Tibial nerve (tissue), 4 donors: Measurements from ENCODE around the gene CIZ1. TPM values are rescaled to one million over a fixed set of nuclear protein-coding genes. Genes with fewer than 3 reads are reported as not detected.
"Not testable (repeated sequence)": the region's sequence is repeated elsewhere in the genome, so short reads cannot be mapped to it uniquely, and the experiment has no call there.

Source experiments
- DNase-seq, 2 donors: peaks; one replicate each; pipeline ENCODE4 v3.0.0-alpha.2; 2019; ENCODE audit warnings: low spot score in 2 of 2
- H3K27ac ChIP-seq, 4 donors: fragments of 200-600 bp; sonication (generic) in 3 of 4; one replicate each; pipeline ENCODE4 v1.5.1; 2017 to 2019; ENCODE audit warnings: mild to moderate bottlenecking in 1 of 4
- H3K27me3 ChIP-seq, 2 donors: fragments of 200-600 bp; sonication (generic) in 1 of 2; one replicate each; pipeline versions ENCODE4 v1.5.1 to v1.6.0; 2017 to 2019
- H3K36me3 ChIP-seq, 3 donors: fragments of 200-600 bp; sonication (generic); one replicate each; pipeline ENCODE4 v1.5.1; 2018 to 2019
- H3K4me1 ChIP-seq, 4 donors: fragments of 200-600 bp; sonication (generic) in 3 of 4; one replicate each; pipeline ENCODE4 v1.5.1; 2017 to 2019
- H3K4me3 ChIP-seq, 4 donors: fragments of 200-600 bp; sonication (generic) in 3 of 4; one replicate each; pipeline ENCODE4 v1.5.1; 2017 to 2019; ENCODE audit warnings: mild to moderate bottlenecking in 1 of 4, moderate library complexity in 1 of 4
- H3K9me3 ChIP-seq, 4 donors: fragments of 200-600 bp; sonication (generic) in 3 of 4; one replicate each; pipeline ENCODE4 v1.5.1; 2017 to 2019
- CTCF ChIP-seq, 5 experiments: fragments of 200-600 bp in 3 of 5; fragments of 450-650 bp in 2 of 5; sonication (generic) in 3 of 5; IDR thresholded peaks; one replicate each; pipeline ENCODE4 v1.5.1; 2016 to 2019; ENCODE audit warnings: antibody characterized with exemption in 5 of 5, mild to moderate bottlenecking in 3 of 5, moderate library complexity in 2 of 5
- EP300 ChIP-seq, 2 donors: sonication (generic); formaldehyde crosslinking; IDR thresholded peaks; one replicate each; pipeline ENCODE4 v1.6.1; 2017; ENCODE audit warnings: antibody characterized with exemption in 2 of 2, mild to moderate bottlenecking in 1 of 2
- POLR2A ChIP-seq, 2 donors: fragments of 450-650 bp; IDR thresholded peaks; one replicate each; pipeline ENCODE4 v1.6.1; 2017; ENCODE audit warnings: antibody characterized with exemption in 2 of 2, mild to moderate bottlenecking in 2 of 2, moderate library complexity in 2 of 2
- WGBS, 2 donors: methylation state at CpG; one replicate each; pipeline ENCODE4 v1.1.5; 2018; 5-methylcytosine and 5-hydroxymethylcytosine counted together
- total RNA-seq, 4 donors: library from RNA; depleted of rRNA; stranded (reverse); fragments of >200 nt; gene quantifications; one replicate each; pipeline ENCODE4 v1.1.0, GENCODE V29; 2016

The CIZ1 gene
- total RNA-seq, 4 donors from 2014 or later: 59.4 to 99.3 (median 71.4) TPM

- Histone ChIP-seq H3K27me3 (no peaks in the 10 kb centered on the region), H3K4me1 (no peaks in the 10 kb centered on the region), H3K9me3 (no peaks in the 10 kb centered on the region), H3K36me3 (no peaks in the 10 kb centered on the region), H3K27ac (no peak overlapping the region), H3K4me3 (no peak overlapping the region)
- DNase-seq: no peak
- WGBS, 2 donors: 76 to 94% methylated on average over 2 to 3 of the region's 16 CpGs
- TF ChIP-seq CTCF (IDR thresholded peaks at IDR 0.05) (no peak), POLR2A (IDR thresholded peaks at IDR 0.05) (no peak), EP300 (IDR thresholded peaks at IDR 0.05) (no peak)
These were observed 51.8 kb downstream of the CIZ1 start for GRCh38 chr9:128139621-128140020.

GRCh38 chr9:128138001-128138400, 53.4 kb downstream of the CIZ1 start:
- H3K9me3 ChIP-seq: peaks cover 0 to 7% (median 0%) of the 10 kb centered on the region in 4 donors
- no peak for DNase-seq
- H3K27me3 ChIP-seq: no peaks in the 10 kb centered on the region
- no peaks in the 10 kb centered on the region for H3K4me1 ChIP-seq
- no peak overlapping the region for H3K4me3 ChIP-seq
- TF ChIP-seq CTCF (IDR thresholded peaks at IDR 0.05): no peak
- TF ChIP-seq POLR2A (IDR thresholded peaks at IDR 0.05): no peak
- no peak for TF ChIP-seq EP300 (IDR thresholded peaks at IDR 0.05)
- no peak overlapping the region for H3K27ac ChIP-seq
- H3K36me3 ChIP-seq: no peaks in the 10 kb centered on the region
- WGBS, 2 donors: 74 to 78% methylated on average over 3 of the region's 3 CpGs

- Histone ChIP-seq H3K4me3 (no peak overlapping the region), H3K27me3 (no peaks in the 10 kb centered on the region), H3K9me3 (peaks cover 0 to 7% (median 0%) of the 10 kb centered on the region in 4 donors), H3K4me1 (no peaks in the 10 kb centered on the region), H3K36me3 (no peaks in the 10 kb centered on the region), H3K27ac (no peak overlapping the region)
- no peak for DNase-seq
- 87 to 88% methylated on average over 17 to 18 of the region's 18 CpGs for WGBS, 2 donors
- no peak for TF ChIP-seq CTCF (IDR thresholded peaks at IDR 0.05)
These were observed 54.3 kb downstream of the CIZ1 start for GRCh38 chr9:128136816-128137793.

- H3K27me3 ChIP-seq, H3K4me3 ChIP-seq, DNase-seq, H3K4me1 ChIP-seq, H3K9me3 ChIP-seq, H3K27ac ChIP-seq, H3K36me3 ChIP-seq: not testable (repeated sequence)
- WGBS, 2 donors: 72 to 78% methylated on average over 8 of the region's 8 CpGs
These were observed 55.8 kb downstream of the CIZ1 start for GRCh38 chr9:128135561-128135960.

GRCh38 chr9:128132139-128132538, 59.2 kb downstream of the CIZ1 start:
- H3K4me3 ChIP-seq, H3K27ac ChIP-seq: not testable (repeated sequence)

GRCh38 chr9:128131346-128131745, 60.0 kb downstream of the CIZ1 start:
- not testable (repeated sequence) for H3K27ac ChIP-seq, H3K4me3 ChIP-seq, DNase-seq, H3K36me3 ChIP-seq, H3K9me3 ChIP-seq, H3K27me3 ChIP-seq
- H3K4me1 ChIP-seq: peaks cover 0 to 18% (median 15%) of the 10 kb centered on the region in 4 donors
- WGBS, 2 donors: 87 to 92% methylated on average over 8 of the region's 8 CpGs

More at GRCh38 chr9:128132139-128132538, 59.2 kb downstream of the CIZ1 start:
- H3K36me3 ChIP-seq, H3K27me3 ChIP-seq, H3K9me3 ChIP-seq, DNase-seq: not testable (repeated sequence)
- H3K4me1 ChIP-seq: peaks cover 0 to 12% (median 8%) of the 10 kb centered on the region in 4 donors
- WGBS, 2 donors: 18 to 20% methylated on average over 8 of the region's 8 CpGs

- 65 to 69% methylated on average over 7 of the region's 7 CpGs for WGBS, 2 donors
- H3K27ac ChIP-seq, DNase-seq, H3K36me3 ChIP-seq, H3K4me3 ChIP-seq, H3K9me3 ChIP-seq, H3K27me3 ChIP-seq: not testable (repeated sequence)
- H3K4me1 ChIP-seq: peaks cover 0 to 25% (median 22%) of the 10 kb centered on the region in 4 donors
These were observed 60.7 kb downstream of the CIZ1 start for GRCh38 chr9:128130651-128131050.
